Liver (tissue), 3 donors: ENCODE measurements around the gene VPS35L.

Experiments
- RAD21 ChIP-seq, 2 donors: IDR thresholded peaks; 2 replicates each; pipeline ENCODE4 v1.6.1; 2016; ENCODE audit warnings: antibody characterized with exemption in 2 of 2, mild to moderate bottlenecking in 2 of 2
- ZBTB33 ChIP-seq: IDR thresholded peaks from 2 replicates; pipeline ENCODE4 v1.6.1; 2016; ENCODE audit warnings: antibody characterized with exemption
- TF ChIP-seq, protein P1 (sequence below): fragments of 150-350 bp; IDR thresholded peaks from 2 replicates; pipeline ENCODE4 v1.5.1; 2017; ENCODE audit warnings: improper control_type of control experiment, low read depth, low read length; ENCODE audit not compliant: missing input control
- donor health status: healthy.
- donor health status: healthy.

GRCh38 chr16:19709381-19710136 lies 154.1 kb downstream of the VPS35L start:
- TF ChIP-seq, protein P1, sequence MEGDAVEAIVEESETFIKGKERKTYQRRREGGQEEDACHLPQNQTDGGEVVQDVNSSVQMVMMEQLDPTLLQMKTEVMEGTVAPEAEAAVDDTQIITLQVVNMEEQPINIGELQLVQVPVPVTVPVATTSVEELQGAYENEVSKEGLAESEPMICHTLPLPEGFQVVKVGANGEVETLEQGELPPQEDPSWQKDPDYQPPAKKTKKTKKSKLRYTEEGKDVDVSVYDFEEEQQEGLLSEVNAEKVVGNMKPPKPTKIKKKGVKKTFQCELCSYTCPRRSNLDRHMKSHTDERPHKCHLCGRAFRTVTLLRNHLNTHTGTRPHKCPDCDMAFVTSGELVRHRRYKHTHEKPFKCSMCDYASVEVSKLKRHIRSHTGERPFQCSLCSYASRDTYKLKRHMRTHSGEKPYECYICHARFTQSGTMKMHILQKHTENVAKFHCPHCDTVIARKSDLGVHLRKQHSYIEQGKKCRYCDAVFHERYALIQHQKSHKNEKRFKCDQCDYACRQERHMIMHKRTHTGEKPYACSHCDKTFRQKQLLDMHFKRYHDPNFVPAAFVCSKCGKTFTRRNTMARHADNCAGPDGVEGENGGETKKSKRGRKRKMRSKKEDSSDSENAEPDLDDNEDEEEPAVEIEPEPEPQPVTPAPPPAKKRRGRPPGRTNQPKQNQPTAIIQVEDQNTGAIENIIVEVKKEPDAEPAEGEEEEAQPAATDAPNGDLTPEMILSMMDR = no peak
- TF ChIP-seq ZBTB33 (no peak), RAD21 (IDR thresholded peaks at IDR 0.05) (no peak)
